Measurements from ENCODE around the gene HENMT1.
"Not testable (repeated sequence)": the region's sequence is repeated elsewhere in the genome, so short reads cannot be mapped to it uniquely, and the experiment has no call there.

HENMT1 gene

GRCh38 chr1:108686614-108687313 is 25.9 kb upstream of the HENMT1 start:
- H3K4me3 ChIP-seq (replicated peaks; ENCODE audit: low read depth, low read length): no peak overlapping the region
- DNase-seq (ENCODE audit: extremely low read depth, low read depth): peak; percentile 36
- no peak for TF ChIP-seq CTCF (IDR thresholded peaks at IDR 0.05; ENCODE audit: low read depth, low read length, missing control alignments)

GRCh38 chr1:108685529-108685928 is 24.6 kb upstream of the HENMT1 start:
- H3K4me3 ChIP-seq (replicated peaks; ENCODE audit: low read depth, low read length): no peak overlapping the region
- no peak for DNase-seq (ENCODE audit: extremely low read depth, low read depth)
- TF ChIP-seq CTCF (IDR thresholded peaks at IDR 0.05; ENCODE audit: low read depth, low read length, missing control alignments): no peak

- not testable (repeated sequence) for DNase-seq (ENCODE audit: extremely low read depth, low read depth); H3K4me3 ChIP-seq (replicated peaks; ENCODE audit: low read depth, low read length)
These were observed 20.8 kb upstream of the HENMT1 start for GRCh38 chr1:108681701-108682100.

- TF ChIP-seq CTCF (IDR thresholded peaks at IDR 0.05; ENCODE audit: low read depth, low read length, missing control alignments): no peak
- H3K4me3 ChIP-seq (replicated peaks; ENCODE audit: low read depth, low read length): no peak overlapping the region
- DNase-seq (ENCODE audit: extremely low read depth, low read depth): no peak
These were observed 18.8 kb upstream of the HENMT1 start for GRCh38 chr1:108679586-108680213.

GRCh38 chr1:108678706-108679105 is 17.8 kb upstream of the HENMT1 start:
- TF ChIP-seq CTCF (IDR thresholded peaks at IDR 0.05; ENCODE audit: low read depth, low read length, missing control alignments): no peak
- no peak for DNase-seq (ENCODE audit: extremely low read depth, low read depth)
- H3K4me3 ChIP-seq (replicated peaks; ENCODE audit: low read depth, low read length): no peak overlapping the region

GRCh38 chr1:108671143-108671542 is 10.2 kb upstream of the HENMT1 start:
- TF ChIP-seq CTCF (IDR thresholded peaks at IDR 0.05; ENCODE audit: low read depth, low read length, missing control alignments): no peak
- no peak overlapping the region for H3K4me3 ChIP-seq (replicated peaks; ENCODE audit: low read depth, low read length)
- no peak for DNase-seq (ENCODE audit: extremely low read depth, low read depth)

GRCh38 chr1:108670131-108670773 is 9.4 kb upstream of the HENMT1 start:
- H3K4me3 ChIP-seq (replicated peaks; ENCODE audit: low read depth, low read length): no peak overlapping the region
- DNase-seq (ENCODE audit: extremely low read depth, low read depth): no peak
- no peak for TF ChIP-seq CTCF (IDR thresholded peaks at IDR 0.05; ENCODE audit: low read depth, low read length, missing control alignments)

Data from HFF-Myc (cell line).